K562 (cell line): Measurements from ENCODE around the gene BRAT1. TPM values are rescaled to one million over a fixed set of nuclear protein-coding genes. Genes with fewer than 3 reads are reported as not detected.

Source experiments
- ATAC-seq: fragments of 200-7000 bp; cut with Tn5 transposase; 3 replicates; pipeline ENCODE4 v1.9.1; 2020; ENCODE audit warnings: moderate library complexity
- BruUV-seq: library from RNA; stranded (reverse); fragments of 400-500 nt; replicated peaks from 2 replicates; lab custom pipeline; 2021; lab: Mats Ljungman, UMichigan
- CTCF ChIA-PET: fragments of 300-600 bp; formaldehyde crosslinking; extraction: SDS; loops from one replicate; lab custom pipeline; 2021; ENCODE audit warnings: low intra/inter-chr PET ratio; lab: Yijun Ruan, JAX
- POLR2A ChIA-PET: fragments of 300-600, 350-650 bp; sonication (Branson Sonifier 250); formaldehyde crosslinking; extraction: SDS; loops from one replicate; lab custom pipeline; 2021; ENCODE audit warnings: antibody characterized with exemption, inconsistent platforms; lab: Yijun Ruan, JAX
- DNase-seq, 4 experiments: peaks; one replicate each; pipeline versions ENCODE4 v3.0.0 to v3.0.0-alpha.2; 2011 to 2018; ENCODE audit warnings: low spot score in 3 of 4, mixed read lengths in 3 of 4; ENCODE audit errors: extremely low read depth in 1 of 4
- FAIRE-seq: peaks from 2 replicates; lab custom pipeline; 2011; peaks lifted over from hg19 to GRCh38; lab: Jason Lieb, UNC
- H2AFZ ChIP-seq: 2 replicates; pipeline ENCODE4 v1.6.0; 2011; ENCODE audit warnings: low read depth, low read length, control low read depth, inconsistent platforms
- H3K27ac ChIP-seq: fragments of 200-600 bp; 3 replicates; pipeline ENCODE4 v1.8.0; 2011; ENCODE audit warnings: low read depth, mild to moderate bottlenecking, control low read depth, inconsistent platforms, low read length, moderate library complexity, mixed read lengths; ENCODE audit errors: extremely low read depth
- H3K27me3 ChIP-seq, 2 experiments: fragments of 300-600 bp in 1 of 2; 2 replicates in 1 of 2; 3 replicates in 1 of 2; pipeline versions ENCODE4 v1.6.0 to v1.8.0; 2011; ENCODE audit warnings: inconsistent platforms in 2 of 2, low read length in 2 of 2, mild to moderate bottlenecking in 1 of 2, mixed read lengths in 1 of 2, moderate library complexity in 1 of 2; ENCODE audit not compliant: control insufficient read depth in 2 of 2, insufficient read depth in 2 of 2
- H3K36me3 ChIP-seq: fragments of 300-600 bp; 3 replicates; pipeline ENCODE4 v1.8.0; 2011; ENCODE audit warnings: mild to moderate bottlenecking, low read length, inconsistent platforms; ENCODE audit not compliant: control insufficient read depth, insufficient read depth
- H3K4me1 ChIP-seq, 2 experiments: fragments of 200-600 bp in 1 of 2; replicated peaks in 1 of 2; 2 replicates in 1 of 2; 3 replicates in 1 of 2; pipeline versions ENCODE4 v1.5.1 to v1.8.0; 2011; ENCODE audit warnings: inconsistent platforms in 2 of 2, low read length in 2 of 2, mild to moderate bottlenecking in 1 of 2, mixed read lengths in 1 of 2, moderate library complexity in 1 of 2; ENCODE audit not compliant: control insufficient read depth in 2 of 2, insufficient read depth in 2 of 2
- H3K4me2 ChIP-seq: 2 replicates; pipeline ENCODE4 v1.6.1; 2011; ENCODE audit warnings: low read length, control low read depth, inconsistent platforms, mixed read lengths; ENCODE audit not compliant: insufficient read depth
- H3K4me3 ChIP-seq: fragments of 200-600 bp; sonication (generic), shearing (Covaris generic); 2 replicates; pipeline ENCODE4 v1.5.1; 2016; ENCODE audit warnings: control low read depth, inconsistent platforms
- H3K79me2 ChIP-seq: fragments of 200-600 bp; 3 replicates; pipeline ENCODE4 v1.8.0; 2011; ENCODE audit warnings: low read length, inconsistent platforms; ENCODE audit not compliant: control insufficient read depth, insufficient read depth
- H3K9ac ChIP-seq, 2 experiments: 2 replicates each; pipeline versions ENCODE4 v1.6.0 to v1.6.1; 2011; ENCODE audit warnings: low read depth in 2 of 2, low read length in 2 of 2, control low read depth in 1 of 2, inconsistent platforms in 1 of 2, mild to moderate bottlenecking in 1 of 2, mixed read lengths in 1 of 2; ENCODE audit not compliant: insufficient read depth in 1 of 2
- H3K9me1 ChIP-seq: one replicate; pipeline ENCODE4 v1.6.0; 2011; ENCODE audit warnings: inconsistent platforms, mild to moderate bottlenecking, low read length, moderate library complexity; ENCODE audit not compliant: control insufficient read depth, insufficient read depth
- H3K9me3 ChIP-seq: replicated peaks from 2 replicates; pipeline ENCODE4 v1.5.1; 2011; ENCODE audit warnings: low read depth, low read length, inconsistent platforms; ENCODE audit not compliant: control insufficient read depth, insufficient read depth
- H4K20me1 ChIP-seq: replicated peaks from 2 replicates; pipeline ENCODE4 v1.6.1; 2011; ENCODE audit warnings: low read length, inconsistent platforms, mixed read lengths; ENCODE audit not compliant: control insufficient read depth, insufficient read depth
- MTA2 ChIP-seq: fragments of 450-650 bp; IDR thresholded peaks from 2 replicates; pipeline ENCODE4 v1.6.1; 2016; ENCODE audit warnings: low read depth
- TGIF2 ChIP-seq: sonication (generic); formaldehyde crosslinking; IDR thresholded peaks from 2 replicates; pipeline ENCODE4 v1.8.1; 2022; ENCODE audit warnings: mild to moderate bottlenecking, missing genetic modification reagents, moderate library complexity
- ZBTB33 ChIP-seq: sonication (generic); formaldehyde crosslinking; IDR thresholded peaks from 2 replicates; pipeline ENCODE4 v1.8.1; 2023; ENCODE audit warnings: mild to moderate bottlenecking, missing genetic modification reagents
- ZKSCAN8 ChIP-seq: fragments of 200-800 bp; sonication (Bioruptor generic); IDR thresholded peaks from 2 replicates; pipeline ENCODE4 v1.6.1; 2016; ENCODE audit warnings: missing genetic modification characterization, missing compliant biosample characterization
- WGBS: fragments of 100-300 bp; shearing (Covaris generic); methylation state at CpG from one replicate; pipeline ENCODE4 v1.1.6; 2016; ENCODE audit warnings: low coverage, mixed read lengths; ENCODE audit not compliant: insufficient coverage; ENCODE audit errors: missing lambda C conversion rate; 5-methylcytosine and 5-hydroxymethylcytosine counted together
- in situ Hi-C: fragments of 300-500 bp; cut with MboI; formaldehyde crosslinking; loops from 4 replicates; pipeline ENCODE4 v1.15.0; 2018; ENCODE audit warnings: inconsistent platforms, mixed read lengths
- intact Hi-C: fragments of 100-400 bp; cut with micrococcal nuclease; formaldehyde crosslinking; loops from 2 replicates; pipeline ENCODE4 v1.14.2; 2022
- polyA plus RNA-seq, 8 experiments: library from polyadenylated mRNA; depleted of rRNA in 4 of 8; stranded (reverse) in 5 of 8; unstranded in 3 of 8; fragments of >200 nt; fragmentation: Nextera tagmentation in 2 of 8; fragmentation: Illumina TruSeq in 1 of 8; extraction: Ambion mirVana in 2 of 8; extraction: Trizol in 1 of 8; gene quantifications; 2 replicates each; pipeline versions ENCODE4 v1.2.1 to v1.2.3, GENCODE V29; 2011 to 2014; ENCODE audit warnings: inconsistent platforms in 1 of 8, missing spikeins in 1 of 8
- total RNA-seq, 7 experiments: library from RNA; depleted of rRNA in 6 of 7; stranded (reverse); fragments of >200 nt in 6 of 7; fragmentation: Illumina TruSeq in 2 of 7; extraction: Trizol in 2 of 7; gene quantifications; 2 replicates each; pipeline versions ENCODE4 v1.2.1 to v1.2.3, GENCODE V29; 2011 to 2021; ENCODE audit warnings: low replicate concordance in 1 of 7

Gene BRAT1
- total and polyA plus RNA-seq, 9 of the 15 experiments (the other 6 are each of a cell fraction or from before 2014, with no cell fraction given), result 0.13 to 49.6 (median 10.5) TPM

- peaks cover 9% of the 10 kb centered on the region; the same call in 1 of the 3 replicates for H3K36me3 ChIP-seq
- no peaks in the 10 kb centered on the region for H4K20me1 ChIP-seq
- no peaks in the 10 kb centered on the region for H3K79me2 ChIP-seq
- no peak overlapping the region for H3K27ac ChIP-seq
- no peak overlapping the region for H3K4me2 ChIP-seq
- H3K9me3 ChIP-seq, result no peaks in the 10 kb centered on the region
- H3K4me1 ChIP-seq, result peaks cover 6 to 13% of the 10 kb centered on the region in 2 experiments; a peak in 4 of 5 replicates
- no peak overlapping the region for H3K4me3 ChIP-seq
- no peak overlapping the region for H2AFZ ChIP-seq
- no peak for ATAC-seq
- intact Hi-C loops, result no loop called here
- no TSS peak for BruUV-seq
- no peak for DNase-seq
- H3K27me3 ChIP-seq, result no peaks in the 10 kb centered on the region
- no peak overlapping the region for H3K9ac ChIP-seq
- ChIA-PET CTCF (no interaction called here), POLR2A (no interaction called here)
- no peak for FAIRE-seq
- in situ Hi-C loops, result no loop called here
- H3K9me1 ChIP-seq, result no peaks in the 10 kb centered on the region
- 97% methylated on average over 22 of the region's 56 CpGs for WGBS
- TF ChIP-seq TGIF2 (CRISPR knock-in tag), result no peak
- TF ChIP-seq ZKSCAN8 (CRISPR knock-in tag), result no peak
- TF ChIP-seq MTA2, result no peak
- peak; percentile 68 for TF ChIP-seq ZBTB33 (CRISPR knock-in tag)
These were observed 21.6 kb upstream of the BRAT1 start for GRCh38 chr7:2576742-2577491.
